Kidney tubule cell (primary cell): ENCODE data around the gene WDR5B.
"Not testable (repeated sequence)": the region's sequence is repeated elsewhere in the genome, so short reads cannot be mapped to it uniquely, and the experiment has no call there.

Experiments
- DNase-seq: peaks from one replicate; pipeline ENCODE4 v3.0.0-alpha.2; 2018; ENCODE audit warnings: low spot score

Gene WDR5B

DNA sequence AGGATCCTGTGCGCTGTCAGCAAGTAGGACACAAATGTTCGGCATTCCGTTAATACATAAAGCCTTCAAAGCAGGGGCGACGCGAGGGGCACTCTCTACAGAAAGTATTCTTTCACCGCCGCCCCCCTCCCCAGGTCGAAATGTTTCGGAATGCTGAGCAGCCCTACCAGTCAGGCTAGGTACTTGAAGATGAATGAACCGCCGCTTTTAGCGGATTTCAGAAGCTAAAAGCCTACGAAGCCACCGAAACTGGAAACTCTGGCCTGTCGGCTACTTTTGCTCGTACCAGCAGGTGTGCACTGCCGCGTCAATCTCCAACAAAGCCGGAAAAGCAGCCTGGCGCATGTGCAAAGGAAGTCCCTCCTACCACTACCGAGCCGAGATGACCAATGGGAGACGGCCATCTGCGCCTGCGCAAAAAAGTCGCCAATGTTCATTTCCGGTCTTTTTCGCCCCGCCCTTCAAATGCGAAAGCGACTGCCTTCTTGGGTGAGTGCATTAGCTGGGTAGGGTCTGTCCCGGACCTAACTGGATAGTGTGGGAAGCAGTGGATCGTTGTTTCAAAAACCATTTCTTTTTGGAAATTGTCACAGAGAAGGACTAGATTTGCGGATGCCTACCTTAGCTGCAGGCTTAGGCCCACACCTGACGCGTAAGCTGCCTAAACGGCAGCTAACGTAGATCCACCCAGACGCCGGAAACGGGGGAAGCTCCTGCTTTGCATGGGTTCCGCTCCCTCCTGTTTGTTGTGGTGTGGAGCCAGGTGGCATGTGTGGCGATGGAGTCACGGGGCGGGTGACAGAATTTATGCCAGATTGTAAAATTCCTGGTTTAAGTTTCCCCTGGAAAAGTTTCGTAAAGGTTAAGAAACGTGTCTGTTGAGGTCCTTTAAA, at the start of gene WDR5B:
WDR5B (minus strand) TSS at position 301 of the 893 bp plus-strand sequence. CDS start 534 bp downstream, outside the sequence.
- peak; percentile 98 for DNase-seq

DNA sequence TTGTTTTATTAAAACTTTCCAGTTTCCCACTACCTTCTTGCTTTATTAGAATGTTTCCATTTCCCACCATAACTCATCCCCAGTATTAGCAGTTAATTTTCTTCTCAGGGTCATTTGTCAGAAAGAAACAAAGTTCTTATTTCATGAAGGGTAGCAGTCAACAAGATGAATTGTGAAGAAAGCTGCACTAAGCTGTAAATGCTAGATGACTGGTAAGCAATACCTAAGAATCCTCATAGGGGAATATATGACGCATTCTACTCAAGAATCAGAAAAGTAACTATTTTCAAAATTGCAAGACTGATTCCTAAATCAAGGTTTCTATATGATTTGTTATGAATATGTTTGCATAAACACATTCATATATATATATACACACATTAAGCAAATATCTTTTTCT, 48.8 kb upstream of the WDR5B start:
- DNase-seq: no peak

DNA sequence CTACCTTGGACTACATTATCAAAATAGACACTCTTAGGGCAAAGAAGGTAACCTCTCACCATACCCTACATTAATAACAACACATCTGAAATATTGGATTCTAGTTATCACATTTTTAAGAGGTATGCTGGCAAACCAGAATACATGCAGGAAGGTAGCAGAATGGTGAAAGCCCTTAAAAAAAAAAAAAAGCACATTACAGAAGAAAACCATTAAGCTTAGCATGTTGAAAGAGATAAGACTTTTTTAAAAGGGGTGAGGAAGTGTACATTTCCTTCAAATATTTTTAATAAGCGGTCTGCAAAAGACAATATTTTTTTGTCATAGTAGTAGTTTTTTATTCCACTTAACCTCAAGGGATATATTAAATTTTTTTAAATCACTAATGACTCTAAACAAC, 46.5 kb upstream of the WDR5B start:
- no peak for DNase-seq

DNA sequence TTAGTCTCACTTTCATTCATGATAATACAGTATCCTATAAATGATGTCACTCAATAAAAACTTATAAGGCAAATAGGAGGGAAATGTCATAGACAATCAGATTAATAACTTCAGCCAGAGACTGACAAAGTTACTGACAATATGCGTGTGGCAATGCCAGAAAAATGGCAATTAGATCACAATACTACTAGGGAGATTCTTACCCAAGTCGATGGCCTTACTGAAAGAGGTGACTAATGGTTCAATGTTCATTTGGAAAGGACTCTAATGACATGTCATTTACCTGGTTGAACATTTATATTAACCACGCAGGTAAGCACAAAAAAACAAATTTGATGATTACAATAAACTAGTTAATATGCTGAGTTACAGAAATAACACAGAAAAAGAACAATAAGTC, 45.9 kb upstream of the WDR5B start:
- DNase-seq: no peak

DNA sequence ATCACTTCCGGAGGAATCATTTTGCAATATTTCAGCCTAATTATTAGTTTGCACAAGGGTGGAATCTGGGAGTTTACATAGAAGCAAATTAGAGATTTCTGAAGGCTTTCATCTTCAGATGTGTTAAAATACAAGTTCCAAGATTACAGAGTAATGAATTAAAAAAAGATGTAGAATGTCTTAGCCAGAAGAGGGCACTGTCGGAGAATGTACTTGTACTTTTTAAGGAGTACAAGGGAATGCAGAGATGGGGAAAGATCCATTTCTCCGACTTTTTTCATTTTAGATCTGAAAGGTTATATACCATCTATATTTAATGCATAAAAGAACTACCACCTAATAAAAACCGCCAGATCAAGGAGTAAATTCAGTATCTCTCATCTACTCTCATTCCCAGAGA, 43.1 kb upstream of the WDR5B start:
- peak; percentile 43 for DNase-seq

DNA sequence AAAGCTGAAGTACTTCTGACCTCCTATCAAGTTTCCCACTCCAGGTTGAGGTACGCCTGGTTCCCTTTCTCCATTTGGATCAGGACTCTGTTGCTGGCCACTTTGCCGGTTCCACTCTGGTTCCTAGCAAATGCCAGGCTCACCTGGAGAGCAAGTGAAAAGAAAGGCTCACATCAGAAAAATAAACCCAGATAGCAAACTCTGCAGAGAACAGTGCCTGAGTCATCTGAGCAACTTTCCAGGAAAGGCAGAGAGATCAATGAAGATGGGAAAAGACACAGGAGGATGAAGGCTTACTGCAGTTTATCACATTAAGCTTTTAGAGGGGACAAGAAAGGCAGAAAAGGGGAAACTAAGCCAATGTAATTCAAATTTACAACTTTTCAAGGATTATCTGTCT, 41.8 kb upstream of the WDR5B start:
- DNase-seq: no peak

DNA sequence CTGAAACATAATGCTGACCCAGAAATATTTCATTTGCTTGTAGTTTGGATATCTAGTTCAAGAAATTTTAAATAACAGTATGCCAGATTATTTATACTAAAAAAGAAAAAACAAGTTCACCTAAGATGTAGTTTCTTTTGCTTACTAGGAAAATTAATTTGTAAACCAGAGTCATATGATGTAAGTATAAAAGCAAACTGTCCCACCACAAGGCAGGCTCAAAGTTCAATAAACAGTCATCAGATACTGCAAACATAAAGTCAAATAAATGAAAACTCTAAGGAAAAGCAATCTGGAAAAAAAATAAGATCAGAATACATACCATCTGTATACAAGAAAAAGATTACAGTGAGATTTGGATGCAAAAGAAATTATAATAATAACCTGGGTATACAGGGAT, 40.2 kb upstream of the WDR5B start:
- no peak for DNase-seq

DNA sequence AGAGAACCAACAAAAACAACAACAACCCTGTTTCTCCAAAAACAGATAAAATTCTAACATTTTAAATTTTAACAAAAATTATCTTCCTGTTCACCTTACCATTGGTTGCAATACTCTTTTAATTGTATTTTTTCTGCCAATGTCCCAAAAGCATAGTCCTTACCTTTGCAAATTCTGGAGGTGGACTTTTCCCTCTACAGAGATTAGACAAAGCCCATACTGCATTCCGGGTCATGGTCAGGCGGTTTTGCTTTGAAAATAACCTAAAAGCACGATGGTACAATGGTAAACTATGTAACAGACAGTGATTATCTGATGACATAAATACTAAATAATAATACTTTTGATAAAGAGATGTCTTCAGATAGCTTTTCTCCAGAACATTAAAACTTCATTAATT, 35.5 kb upstream of the WDR5B start:
- no peak for DNase-seq

DNA sequence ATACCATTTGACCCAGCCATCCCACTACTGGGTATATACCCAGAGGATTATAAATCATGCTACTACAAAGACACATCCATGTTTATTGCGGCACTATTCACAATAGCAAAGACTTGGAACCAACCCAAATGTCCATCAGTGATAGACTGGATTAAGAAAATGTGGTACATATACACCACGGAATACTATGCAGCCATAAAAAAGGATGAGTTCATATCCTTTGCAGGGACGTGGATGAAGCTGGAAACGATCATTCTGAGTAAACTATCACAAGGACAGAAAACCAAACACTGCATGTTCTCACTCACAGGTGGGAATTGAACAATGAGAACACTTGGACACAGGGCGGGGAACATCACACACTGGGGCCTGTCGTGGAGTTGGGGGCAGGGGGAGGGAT, 32.4 kb upstream of the WDR5B start:
- DNase-seq: not testable (repeated sequence)

DNA sequence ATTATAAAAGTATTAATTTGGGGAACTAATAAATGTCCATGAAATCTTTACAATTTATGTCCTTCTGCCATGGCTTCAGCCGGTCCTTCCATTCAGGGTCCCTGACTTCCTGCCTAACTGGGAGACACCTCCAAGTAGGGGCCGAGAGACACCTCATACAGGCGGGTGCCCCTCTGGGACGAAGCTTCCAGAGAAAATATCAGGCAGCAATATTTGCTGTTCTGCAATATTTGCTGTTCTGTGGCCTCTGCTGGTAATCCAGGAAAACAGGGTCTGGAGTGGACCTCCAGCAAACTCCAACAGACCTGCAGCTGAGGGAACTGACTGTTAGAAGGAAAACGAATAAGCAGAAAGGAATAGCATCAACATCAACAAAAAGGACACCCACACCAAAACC, 28.6 kb upstream of the WDR5B start:
- not testable (repeated sequence) for DNase-seq

DNA sequence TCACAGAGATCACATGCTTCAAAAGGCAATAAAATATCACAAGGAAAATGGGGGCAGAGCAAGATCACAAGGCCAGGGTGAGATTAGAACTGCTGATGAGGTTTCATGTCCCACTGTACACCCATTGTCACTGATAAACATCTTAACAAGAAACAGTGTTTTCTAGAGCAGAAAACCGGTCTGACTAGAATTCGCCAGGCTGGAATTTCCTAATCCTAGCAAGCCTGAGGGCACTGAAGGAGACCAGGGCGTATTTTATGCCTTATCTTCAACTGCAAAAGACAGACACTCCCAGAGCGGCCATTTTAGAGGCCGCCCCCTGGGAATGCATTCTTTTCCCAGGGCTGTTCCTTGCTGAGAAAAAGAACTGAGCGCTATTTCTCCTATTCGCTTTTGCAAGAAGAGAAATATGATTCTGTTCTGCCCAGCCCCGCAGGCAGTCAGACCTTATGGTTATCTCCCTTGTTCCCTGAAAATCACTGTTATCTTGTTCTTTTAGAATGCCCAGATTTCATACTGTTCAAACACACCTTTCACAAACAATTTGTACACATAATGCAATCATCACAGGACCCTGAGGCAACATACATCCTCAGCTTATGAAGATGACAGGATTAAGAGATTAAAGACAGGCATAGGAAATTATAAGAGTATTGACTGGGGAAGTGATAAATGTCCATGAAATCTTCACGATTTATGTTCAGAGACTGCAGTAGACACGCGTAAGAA, 28.1 kb upstream of the WDR5B start:
- DNase-seq: not testable (repeated sequence)

DNA sequence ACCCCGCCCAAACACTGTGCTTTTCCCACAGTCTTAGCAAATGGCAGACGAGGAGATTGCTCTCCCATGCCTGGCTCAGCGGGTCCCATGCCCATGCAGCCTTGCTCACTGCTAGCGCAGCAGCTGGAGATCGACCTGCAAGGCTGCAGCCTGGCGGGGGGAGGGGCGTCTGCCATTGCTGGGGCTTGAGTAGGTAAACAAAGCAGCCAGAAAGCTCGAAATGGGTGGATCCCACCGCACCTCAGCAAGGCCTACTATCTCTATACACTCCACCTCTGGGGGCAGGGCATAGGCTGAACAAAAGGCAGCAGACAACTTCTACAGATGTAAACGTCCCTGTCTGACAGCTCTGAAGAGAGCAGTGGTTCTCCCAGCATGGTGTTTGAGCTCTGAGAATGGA, 27.2 kb upstream of the WDR5B start:
- DNase-seq: no peak

DNA sequence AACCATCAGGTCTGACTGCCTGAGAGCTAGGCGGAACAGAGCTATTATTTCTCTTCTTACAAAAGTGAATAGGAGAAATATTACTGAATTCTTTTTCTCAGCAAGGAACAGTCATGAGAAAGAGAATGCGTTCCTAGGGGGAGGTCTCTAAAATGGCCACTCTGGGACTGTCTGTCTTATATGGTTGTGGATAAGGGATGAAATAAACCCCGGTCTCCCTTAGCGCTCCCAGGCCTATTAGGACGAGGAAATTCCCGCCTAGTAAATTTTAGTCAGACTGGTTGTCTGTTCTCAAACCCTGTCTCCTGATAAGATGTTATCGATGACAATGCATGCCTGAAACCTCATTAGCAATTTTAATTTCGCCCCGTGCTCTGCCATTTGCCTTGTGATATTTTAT, 20.1 kb upstream of the WDR5B start:
- no peak for DNase-seq

DNA sequence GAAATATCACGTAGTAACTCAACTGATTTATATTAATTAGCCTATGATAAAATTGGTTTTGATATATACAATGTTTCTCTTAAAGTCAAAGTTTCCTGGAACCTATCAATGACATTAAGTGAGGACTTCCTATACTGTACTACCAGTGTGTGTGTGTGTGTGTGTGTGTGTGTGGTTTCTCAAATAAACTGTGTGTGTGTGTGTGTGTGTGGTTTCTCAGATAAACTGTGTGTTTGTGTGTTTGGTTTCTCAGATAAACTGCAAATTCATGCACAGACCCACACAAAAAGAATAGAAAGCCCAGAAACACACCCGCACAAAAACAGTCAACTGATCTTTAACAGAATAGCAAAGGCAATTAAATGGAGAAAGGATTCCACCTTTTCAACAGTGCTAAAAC, 14.5 kb upstream of the WDR5B start:
- DNase-seq: no peak

DNA sequence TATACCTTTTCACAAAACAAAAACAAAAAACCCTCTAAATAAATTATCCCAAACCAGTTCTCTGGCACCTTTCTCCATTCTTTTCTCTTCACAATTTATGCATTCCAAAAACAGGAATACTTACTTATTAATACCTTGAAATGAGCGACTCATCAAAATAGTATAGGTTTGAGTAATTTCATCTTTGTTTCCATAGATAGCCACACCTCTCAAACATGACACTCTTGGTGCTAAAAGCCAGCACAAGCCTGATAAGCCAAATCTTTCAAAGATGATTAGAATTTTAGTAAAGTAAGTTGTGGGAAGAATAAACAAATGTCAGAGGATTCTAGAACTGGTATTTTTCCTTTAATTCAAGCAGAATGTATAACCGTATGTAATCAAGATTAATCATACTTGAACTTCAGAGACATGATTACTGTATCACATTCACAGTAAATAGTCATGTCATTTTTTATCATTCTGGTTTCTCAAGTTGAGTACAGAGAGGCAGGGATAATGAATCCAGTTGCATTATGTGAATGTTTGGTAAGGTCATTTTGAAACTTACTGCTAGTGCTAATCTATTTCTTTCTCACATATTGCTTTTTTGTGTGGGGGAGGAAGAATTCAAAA, 12.1 kb upstream of the WDR5B start:
- DNase-seq: peak; percentile 15

DNA sequence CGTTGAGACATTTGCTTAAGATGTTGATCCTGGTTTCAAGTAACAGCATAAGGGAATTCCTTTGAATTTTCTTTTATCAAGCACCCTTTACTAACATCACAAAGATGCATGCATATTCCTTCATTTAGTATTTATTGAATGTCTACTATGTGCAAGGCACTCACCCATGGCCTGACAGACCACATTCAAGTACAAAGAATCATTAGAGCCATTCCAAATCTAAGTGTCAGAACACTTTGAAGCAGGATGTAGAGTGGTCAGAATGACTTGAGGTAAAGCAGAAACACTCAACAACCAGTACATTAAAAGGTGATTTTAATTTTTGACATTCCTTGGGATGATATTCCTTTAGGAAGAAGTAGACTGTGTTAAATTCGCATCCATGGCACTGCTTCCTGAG, 6.0 kb upstream of the WDR5B start:
- DNase-seq: peak; percentile 26

DNA sequence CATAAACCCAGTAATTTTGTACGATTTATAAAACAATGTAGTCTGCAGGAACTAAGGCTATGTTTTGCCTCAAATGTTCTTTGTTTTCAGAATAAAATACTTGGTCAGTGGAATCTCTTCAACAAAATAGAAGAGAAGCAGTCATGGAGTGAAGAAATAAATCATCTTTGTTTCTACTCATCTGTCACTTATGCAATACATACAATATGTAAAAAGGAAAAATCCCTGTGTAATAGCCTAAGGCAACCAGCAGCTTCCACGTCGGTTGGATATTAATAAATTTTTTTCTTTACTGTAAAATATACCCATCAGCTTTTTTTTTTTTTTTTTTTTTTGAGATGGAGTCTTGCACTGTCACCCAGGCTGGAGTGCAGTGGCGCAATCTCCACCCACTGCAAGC, 5.2 kb upstream of the WDR5B start:
- no peak for DNase-seq

DNA sequence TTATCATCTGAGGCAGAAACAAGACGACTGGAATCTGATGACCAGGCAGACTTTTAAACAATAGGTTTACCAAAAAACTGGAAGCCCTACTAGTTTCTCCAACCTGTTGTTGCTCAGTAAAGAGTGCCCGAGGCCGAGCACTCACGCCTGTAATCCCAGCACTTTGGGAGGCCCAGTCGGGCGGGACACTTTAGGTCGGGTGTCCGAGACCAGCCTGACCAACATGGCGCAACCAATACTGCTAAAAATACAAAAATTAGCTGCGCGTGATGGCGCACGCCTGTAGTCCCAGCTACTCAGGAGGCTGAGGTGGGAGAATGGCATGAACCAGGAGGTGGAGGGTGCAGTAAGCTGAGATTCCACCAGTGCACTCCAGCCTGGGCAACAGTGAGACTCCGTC, 1.1 kb upstream of the WDR5B start:
- peak; percentile 46 for DNase-seq

DNA sequence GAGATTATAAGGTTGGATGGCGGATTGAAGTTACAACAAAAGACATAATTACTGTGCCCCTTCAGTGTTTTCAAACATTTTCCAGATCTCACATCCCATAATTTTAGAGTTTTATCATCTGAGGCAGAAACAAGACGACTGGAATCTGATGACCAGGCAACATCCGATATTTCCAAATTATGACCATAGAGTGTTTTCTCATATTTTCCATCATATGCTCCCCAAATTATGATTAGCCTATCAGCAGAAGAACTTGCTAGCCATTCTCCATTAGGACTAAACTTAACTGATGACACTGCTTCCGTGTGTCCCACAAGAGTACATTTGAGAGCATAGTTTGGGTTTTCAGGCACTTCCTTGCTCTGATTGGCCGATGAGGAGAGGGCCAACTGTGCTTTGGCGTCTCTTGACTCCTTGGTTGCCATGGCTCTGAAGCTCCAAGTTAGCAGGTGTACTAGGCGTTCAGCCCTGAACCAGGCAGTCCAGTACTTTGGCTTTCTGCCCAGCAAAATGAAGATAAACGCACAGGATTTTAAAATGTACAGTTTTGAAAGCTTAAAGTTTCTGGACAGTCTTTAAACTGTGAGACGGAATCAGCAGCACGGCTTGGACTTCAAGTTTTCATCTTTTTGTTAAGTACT, 638 bp downstream of the WDR5B start:
- DNase-seq: peak; percentile 80

DNA sequence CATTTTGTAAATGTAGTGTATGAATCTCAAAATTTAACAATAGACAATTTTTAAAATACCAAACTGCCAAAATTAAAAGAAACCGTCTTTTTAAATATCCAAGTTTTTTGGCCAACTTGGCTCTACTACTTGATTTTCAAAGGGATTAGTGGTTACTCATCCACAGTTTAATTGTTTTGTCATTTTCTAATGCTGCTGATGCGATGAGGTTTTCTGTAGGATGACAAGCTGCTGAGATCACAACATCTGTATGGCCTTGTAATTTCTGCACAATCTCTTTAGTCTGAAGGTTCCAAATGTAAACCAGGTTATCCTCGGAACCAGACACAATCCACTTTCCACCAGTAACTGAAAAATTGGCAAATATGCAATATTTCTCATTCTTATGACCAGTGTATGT, 1.5 kb downstream of the WDR5B start:
- no peak for DNase-seq

DNA sequence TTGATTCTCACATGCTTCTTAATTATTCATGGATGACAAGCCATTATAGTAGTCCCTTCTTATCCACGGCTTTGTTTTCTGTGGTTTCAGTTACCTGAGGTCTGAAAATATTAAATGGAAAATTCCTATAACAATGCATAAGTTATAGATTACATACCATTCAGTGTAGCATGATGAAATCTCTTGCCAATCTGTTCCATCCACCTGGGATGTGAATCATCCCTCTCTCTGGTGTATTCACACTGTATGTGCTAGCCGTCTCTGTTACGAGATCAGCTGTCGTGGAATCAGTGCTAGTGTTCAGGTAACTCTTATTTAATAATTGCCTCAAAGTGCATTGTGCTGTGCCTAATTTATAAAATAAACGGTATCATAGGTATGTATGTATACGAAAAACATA, 5.2 kb downstream of the WDR5B start:
- no peak for DNase-seq

DNA sequence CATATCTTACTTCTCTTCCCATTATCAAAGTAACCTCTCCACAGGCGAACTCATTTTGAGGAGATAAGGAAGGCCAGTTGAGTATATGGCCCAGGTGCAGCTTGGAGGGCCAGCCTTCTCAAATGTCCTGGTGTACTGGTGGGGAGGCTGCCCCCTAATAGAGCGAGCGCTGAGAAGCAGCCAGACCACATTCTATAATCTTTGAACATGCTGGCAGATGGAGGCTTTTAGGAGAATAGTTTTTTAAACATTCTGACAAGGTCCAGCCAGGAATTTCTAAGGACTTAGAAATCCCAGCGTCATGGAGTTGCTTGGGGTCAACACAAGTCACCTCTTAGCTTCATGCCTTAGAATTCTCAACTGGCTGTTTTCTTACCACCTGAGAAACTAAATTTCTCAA, 5.8 kb downstream of the WDR5B start:
- DNase-seq: no peak

DNA sequence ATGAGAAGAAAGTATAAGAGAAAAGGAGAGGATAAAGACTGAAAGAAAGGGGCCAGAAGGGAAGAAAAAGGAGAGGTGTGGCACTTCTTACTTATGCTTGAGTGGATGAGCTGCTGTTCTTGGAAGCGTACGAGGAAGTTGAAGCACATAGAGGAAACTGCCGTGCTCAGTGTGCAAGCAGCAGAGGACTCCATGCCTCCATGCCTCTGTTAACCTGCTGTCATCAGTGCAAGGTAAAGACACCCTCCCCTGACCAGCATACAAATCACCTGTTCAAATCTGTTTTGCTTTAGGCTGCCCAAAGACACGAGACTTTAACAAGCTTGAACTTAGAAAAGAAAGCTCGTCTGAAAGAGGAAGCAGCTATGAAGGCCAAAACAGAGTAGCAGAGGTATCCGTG, 6.4 kb downstream of the WDR5B start:
- DNase-seq: no peak
